GM19035 (cell line): ENCODE data around the gene KRTAP9-6.
"Not testable (repeated sequence)": the region's sequence is repeated elsewhere in the genome, so short reads cannot be mapped to it uniquely, and the experiment has no call there.

Experiments
- ATAC-seq: cut with Tn5 transposase; IDR thresholded peaks from one replicate; pipeline ENCODE4 v1.9.1; 2021; ENCODE audit not compliant: unreplicated experiment

KRTAP9-6 gene

GRCh38 chr17:41267711-41268110, 2.5 kb downstream of the KRTAP9-6 start:
- no peak for ATAC-seq

DNA sequence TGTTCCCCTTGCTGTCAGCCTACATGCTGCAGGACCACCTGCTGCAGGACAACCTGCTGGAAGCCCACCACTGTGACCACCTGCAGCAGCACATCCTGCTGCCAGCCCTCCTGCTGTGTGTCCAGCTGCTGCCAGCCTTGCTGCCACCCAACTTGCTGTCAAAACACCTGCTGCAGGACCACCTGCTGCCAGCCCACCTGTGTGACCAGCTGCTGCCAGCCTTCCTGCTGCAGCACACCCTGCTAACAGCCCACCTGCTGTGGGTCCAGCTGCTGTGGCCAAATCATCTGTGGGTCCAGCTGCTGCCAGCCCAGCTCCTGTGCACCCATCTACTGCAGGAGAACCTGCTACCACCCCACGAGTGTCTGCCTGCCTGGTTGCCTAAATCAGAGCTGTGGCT, 6.1 kb downstream of the KRTAP9-6 start:
- ATAC-seq: not testable (repeated sequence)

GRCh38 chr17:41271858-41272257, 6.7 kb downstream of the KRTAP9-6 start:
- ATAC-seq: no peak

DNA sequence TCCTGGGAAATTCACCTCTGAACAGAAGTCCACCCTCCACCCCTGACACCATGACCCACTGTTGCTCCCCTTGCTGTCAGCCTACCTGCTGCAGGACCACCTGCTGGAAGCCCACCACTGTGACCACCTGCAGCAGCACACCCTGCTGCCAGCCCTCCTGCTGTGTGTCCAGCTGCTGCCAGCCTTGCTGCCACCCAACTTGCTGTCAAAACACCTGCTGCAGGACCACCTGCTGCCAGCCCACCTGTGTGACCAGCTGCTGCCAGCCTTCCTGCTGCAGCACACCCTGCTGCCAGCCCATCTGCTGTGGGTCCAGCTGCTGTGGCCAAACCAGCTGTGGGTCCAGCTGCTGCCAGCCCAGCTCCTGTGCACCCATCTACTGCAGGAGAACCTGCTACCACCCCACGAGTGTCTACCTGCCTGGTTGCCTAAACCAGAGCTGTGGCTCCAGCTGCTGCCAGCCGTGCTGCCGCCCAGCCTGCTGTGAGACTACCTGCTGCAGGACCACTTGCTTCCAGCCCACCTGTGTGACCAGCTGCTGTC, 10.5 kb downstream of the KRTAP9-6 start, which contains the start of gene KRTAP9-7:
KRTAP9-7 (plus strand) TSS at position 51 of the 543 bp plus-strand sequence; CDS start at position 51, 0 bp downstream.
- not testable (repeated sequence) for ATAC-seq

DNA sequence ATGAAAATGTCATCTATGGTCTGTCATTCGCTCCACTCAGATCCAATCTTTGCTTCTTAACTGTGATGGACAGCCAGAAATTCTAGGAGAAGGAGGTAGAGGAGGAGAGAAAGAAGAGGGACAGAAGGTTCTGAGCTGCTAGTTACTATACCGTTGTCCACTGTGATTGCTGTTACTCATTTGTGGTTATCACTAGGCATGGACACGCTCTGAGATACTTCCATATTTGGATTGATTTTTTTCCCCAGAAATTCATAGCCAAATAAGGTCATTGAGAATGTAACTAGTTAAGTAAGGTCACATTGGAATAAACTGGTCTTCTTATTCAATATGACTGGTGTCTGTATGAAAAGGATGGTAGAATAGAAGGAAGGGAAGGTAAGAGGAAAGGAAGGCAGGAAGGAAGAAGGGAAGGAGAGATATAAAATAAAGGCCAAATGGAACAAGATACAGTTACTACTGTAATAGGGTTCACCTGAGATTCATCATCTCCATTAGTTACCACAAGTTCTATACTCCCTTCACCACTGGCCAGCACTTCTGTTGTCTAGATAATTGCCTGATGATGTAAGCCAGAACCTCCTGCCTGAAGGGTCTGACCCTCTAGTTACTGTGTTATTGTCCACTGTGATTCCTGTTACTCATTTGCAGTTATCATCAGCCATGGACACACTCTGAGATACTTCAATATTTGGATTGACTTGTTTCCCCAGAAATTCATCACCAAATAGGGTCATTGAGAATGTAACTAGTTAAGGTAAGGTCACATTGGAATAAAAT, 13.2 kb downstream of the KRTAP9-6 start:
- ATAC-seq: no peak

- ATAC-seq: no peak
These were observed 18.9 kb downstream of the KRTAP9-6 start for GRCh38 chr17:41284043-41284442.

- no peak for ATAC-seq
These were observed 19.4 kb downstream of the KRTAP9-6 start for GRCh38 chr17:41284546-41284945.

- no peak for ATAC-seq
These were observed 21.9 kb downstream of the KRTAP9-6 start for GRCh38 chr17:41287050-41287449.

GRCh38 chr17:41294016-41294415, 28.8 kb downstream of the KRTAP9-6 start:
- no peak for ATAC-seq

- ATAC-seq: no peak
These were observed 31.7 kb downstream of the KRTAP9-6 start for GRCh38 chr17:41296846-41297245.

DNA sequence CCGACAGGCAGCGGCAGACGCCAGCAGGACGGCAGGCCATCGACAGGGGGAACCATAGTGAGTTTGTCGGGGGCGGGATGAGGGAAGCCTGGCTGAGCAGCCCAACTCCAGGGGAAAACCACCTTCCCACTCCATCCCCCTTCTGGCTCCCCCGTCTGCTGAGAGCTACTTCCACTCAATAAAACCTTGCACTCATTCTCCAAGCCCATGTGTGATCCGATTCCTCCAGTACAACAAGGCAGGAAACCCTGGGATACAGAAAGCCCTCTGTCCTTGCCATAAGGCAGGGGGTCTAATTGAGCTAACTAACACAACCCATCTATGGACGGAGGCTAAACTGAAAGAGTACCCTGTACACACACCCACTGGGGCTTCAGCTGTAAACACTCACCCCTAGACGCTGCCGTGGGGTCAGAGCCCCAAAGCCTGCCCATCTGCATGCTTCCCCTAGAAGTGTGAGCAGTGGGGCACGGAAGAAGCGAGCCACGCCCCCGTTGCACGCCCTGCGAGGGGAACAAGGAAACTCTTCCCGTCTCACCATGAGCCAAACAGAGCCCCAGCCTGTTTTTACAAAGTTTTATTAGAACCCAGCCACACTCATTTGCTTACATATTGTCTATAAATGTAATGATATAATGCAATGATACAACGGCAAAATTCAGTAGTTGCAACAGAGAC, 33.4 kb downstream of the KRTAP9-6 start:
- no peak for ATAC-seq

DNA sequence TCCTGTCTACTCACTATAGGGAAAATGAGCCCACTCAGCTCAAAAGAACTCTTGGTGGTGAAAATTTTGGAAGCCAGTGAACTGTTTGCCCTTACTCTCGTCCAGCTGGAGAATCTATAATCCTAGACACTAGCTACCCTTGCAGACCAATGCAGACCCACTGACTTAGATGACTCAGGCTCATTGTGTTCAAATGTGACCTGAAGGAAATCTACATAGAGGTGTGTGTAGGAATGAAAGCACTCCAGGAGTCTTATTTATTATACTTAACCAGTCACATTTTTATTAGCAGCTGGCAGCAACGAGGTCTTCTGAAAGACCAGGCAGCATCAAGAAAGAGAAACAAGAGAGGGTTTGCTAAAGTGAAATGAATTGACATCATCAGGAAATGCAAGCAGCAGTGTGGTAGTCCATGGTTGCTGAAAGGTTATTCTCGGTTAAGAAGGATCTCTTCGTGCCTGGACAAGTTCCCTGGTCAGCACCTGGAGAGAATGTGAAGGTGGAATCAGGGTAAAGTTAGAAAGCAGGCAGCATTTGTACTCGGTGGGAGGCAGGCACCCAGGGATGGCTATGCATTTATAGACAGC, 36.1 kb downstream of the KRTAP9-6 start:
- no peak for ATAC-seq

GRCh38 chr17:41301916-41302901, 37.0 kb downstream of the KRTAP9-6 start, which contains the start of gene KRTAP29-1:
Gene KRTAP29-1 (minus strand): TSS chr17:41302851. CDS start chr17:41302851, 0 bp downstream.
- no peak for ATAC-seq

DNA sequence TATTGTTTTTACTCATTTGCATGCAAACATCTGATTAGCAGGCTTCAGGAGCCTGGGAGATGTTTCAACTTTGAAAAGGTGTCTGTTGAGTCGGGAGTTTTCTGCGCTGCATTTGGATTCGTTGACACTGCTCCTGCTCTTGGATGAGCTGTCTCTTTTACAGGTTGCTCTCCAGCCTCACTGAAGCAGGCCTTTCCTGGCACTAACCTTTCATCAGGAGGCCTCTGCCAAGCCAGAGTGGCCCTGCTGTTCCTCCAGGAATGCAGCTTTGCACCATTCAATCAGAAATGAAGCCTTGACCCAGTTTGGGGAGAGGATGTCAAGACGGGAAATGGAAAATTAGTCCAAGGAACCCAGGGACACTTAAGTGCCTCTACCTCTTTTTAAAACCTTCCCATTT, 37.8 kb downstream of the KRTAP9-6 start:
- ATAC-seq: no peak

GRCh38 chr17:41304091-41304490, 38.9 kb downstream of the KRTAP9-6 start:
- ATAC-seq: no peak

GRCh38 chr17:41307647-41308046, 42.5 kb downstream of the KRTAP9-6 start:
- ATAC-seq: no peak

- no peak for ATAC-seq
These were observed 43.2 kb downstream of the KRTAP9-6 start for GRCh38 chr17:41308251-41308917.

- ATAC-seq: no peak
These were observed 43.8 kb downstream of the KRTAP9-6 start, which contains the start of gene KRTAP16-1 for GRCh38 chr17:41308918-41309359. Gene KRTAP16-1 (minus strand): TSS chr17:41309309. CDS start chr17:41309253, 56 bp downstream.

DNA sequence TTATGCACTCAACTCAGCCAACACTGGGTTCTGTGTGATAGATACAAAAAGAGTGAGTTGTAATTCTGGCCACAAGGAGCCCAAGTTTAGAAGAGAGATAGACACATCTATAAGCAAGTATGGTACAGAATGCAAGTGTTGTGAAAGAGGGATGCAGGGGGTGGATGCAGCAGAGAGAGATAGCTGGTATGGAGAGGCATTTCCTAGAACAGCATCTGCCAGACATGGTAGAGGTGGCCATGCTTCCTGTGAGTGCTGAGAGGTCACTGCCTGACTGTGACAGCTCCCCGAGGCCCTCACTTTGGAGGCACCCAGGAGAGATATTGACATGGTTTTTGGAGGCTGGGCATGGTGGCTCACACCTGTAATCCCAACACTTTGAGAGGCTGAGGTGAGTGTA, 45.9 kb downstream of the KRTAP9-6 start:
- no peak for ATAC-seq
